Activated naive CD8-positive, alpha-beta T cell (primary cell): ENCODE results near the gene TBCK.

Source experiments
- H3K27ac Mint-ChIP-seq: one replicate; pipeline ENCODE4 v1.8.0; 2021; ENCODE audit warnings: mixed read lengths
- H3K27me3 Mint-ChIP-seq: one replicate; pipeline ENCODE4 v1.8.0; 2021; ENCODE audit warnings: mixed read lengths
- H3K36me3 Mint-ChIP-seq: one replicate; pipeline ENCODE4 v1.8.0; 2021; ENCODE audit warnings: mixed read lengths
- H3K4me1 Mint-ChIP-seq: one replicate; pipeline ENCODE4 v1.8.0; 2021; ENCODE audit warnings: low read depth, mixed read lengths
- H3K4me3 Mint-ChIP-seq: one replicate; pipeline ENCODE4 v1.8.0; 2021; ENCODE audit warnings: mild to moderate bottlenecking, mixed read lengths
- H3K9me3 Mint-ChIP-seq: one replicate; pipeline ENCODE4 v1.8.0; 2021; ENCODE audit warnings: low read depth, mixed read lengths

Gene TBCK

DNA sequence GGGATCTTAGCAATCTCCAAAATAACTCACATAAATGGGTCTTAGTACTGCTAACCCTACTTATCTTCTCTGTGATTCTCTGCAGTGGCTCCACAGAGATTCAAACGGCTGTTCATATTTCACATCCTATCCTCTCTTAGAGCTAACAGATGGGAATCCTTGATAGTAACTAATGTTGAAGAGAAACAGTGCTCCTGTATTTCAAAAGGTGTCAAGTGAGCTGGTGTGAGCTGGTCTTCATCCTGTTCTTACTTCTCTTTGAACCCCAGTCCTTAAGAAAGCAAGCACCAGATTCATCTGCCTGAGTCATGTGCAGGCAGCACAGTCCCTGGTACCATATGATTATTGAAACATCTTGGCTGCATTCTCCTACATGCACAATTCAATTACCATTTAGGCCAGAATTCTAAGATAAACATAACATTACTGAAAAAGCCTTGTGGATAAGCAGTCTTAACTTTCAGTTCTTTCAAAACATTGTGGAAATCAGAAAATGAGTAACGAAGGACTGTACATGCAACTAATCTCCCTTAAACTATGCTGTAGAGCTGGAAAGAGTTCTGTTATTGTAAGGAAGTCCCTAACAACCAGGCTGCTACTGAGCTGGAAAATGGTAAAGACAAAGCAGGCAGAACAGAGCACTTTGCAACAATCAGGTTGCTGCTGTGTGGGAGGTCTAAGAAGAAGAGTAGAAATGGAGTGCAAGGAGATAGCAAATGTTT is 267.6 kb downstream of the TBCK start:
- Mint-ChIP-seq H3K36me3 (peaks cover 22% of the 10 kb centered on the region), H3K27ac (no peak overlapping the region), H3K4me1 (no peaks in the 10 kb centered on the region), H3K9me3 (no peaks in the 10 kb centered on the region), H3K4me3 (no peak overlapping the region), H3K27me3 (no peaks in the 10 kb centered on the region)

DNA sequence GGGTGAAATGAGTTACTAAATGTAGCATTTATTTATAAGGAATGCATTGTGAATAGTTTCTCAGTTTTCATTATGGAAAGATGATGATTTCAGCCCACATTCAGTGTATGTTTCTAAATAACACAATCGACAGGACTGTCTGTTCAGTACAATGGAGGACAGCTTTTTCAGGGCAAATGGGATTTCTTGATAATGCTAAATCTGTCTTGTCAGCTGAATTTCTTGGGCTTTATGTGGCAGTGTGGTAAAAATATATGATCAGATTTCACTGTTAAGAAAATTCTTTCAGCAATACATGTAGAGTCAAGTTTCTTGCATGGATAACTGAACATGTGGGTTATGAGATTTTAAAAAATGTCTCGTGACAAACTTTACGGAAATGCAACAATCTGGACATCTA is 269.9 kb downstream of the TBCK start:
- H3K4me1 Mint-ChIP-seq, result no peaks in the 10 kb centered on the region
- H3K36me3 Mint-ChIP-seq, result peaks cover 22% of the 10 kb centered on the region
- H3K9me3 Mint-ChIP-seq, result no peaks in the 10 kb centered on the region
- H3K27me3 Mint-ChIP-seq, result no peaks in the 10 kb centered on the region
- no peak overlapping the region for H3K27ac Mint-ChIP-seq
- H3K4me3 Mint-ChIP-seq, result no peak overlapping the region

DNA sequence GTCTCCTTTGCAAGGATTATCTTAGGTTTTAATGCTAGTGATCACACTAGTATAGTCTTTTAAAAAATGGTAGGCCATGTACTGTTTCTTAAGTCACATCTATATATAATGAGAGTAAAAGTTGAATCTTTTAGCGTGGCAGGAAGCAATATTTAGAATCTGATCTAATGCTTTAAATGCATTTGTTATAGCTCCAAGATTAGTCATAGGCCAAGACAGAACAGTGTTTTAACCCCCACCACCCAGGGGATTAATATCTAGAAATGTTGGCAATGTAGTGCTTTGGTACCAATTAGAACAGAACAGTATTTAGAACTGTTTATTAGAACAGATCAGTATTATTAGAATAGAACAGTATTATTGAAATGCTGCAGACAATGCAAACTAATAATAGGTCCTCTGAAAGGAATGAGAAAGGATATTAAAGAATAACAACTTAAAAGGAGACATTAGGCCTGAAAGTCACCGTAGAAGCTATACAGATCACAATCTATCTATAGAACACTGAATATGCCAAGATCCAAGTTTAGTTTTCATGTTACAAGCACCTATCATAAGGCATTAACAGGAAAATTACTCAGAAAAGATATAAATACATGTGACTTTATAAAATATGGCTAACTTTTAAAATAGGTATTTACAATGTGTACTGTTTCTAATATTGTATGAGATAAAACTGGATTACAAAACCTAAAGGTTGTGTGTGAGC is 274.6 kb downstream of the TBCK start:
- no peaks in the 10 kb centered on the region for H3K27me3 Mint-ChIP-seq
- no peaks in the 10 kb centered on the region for H3K4me1 Mint-ChIP-seq
- H3K36me3 Mint-ChIP-seq, result peaks cover 9% of the 10 kb centered on the region
- no peak overlapping the region for H3K4me3 Mint-ChIP-seq
- no peaks in the 10 kb centered on the region for H3K9me3 Mint-ChIP-seq
- no peak overlapping the region for H3K27ac Mint-ChIP-seq

DNA sequence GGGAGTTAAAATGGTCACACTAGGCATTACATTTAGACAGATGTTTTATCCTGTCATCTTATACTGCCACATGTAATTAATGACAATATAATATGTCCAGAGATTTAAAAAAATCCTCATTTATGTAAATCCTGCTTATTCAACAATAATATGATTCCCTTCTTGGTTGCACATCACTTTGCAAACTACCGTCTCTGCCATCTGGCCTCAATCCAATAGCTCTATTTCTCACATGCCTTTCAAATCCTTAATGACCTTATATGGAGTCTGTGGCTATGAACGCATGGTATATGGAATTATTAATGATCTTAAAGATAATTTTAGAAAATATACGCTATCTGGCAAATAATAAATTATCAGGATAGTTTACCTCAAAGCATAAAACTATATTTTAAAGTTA is 276.2 kb downstream of the TBCK start:
- no peaks in the 10 kb centered on the region for H3K9me3 Mint-ChIP-seq
- H3K27me3 Mint-ChIP-seq, result no peaks in the 10 kb centered on the region
- no peak overlapping the region for H3K27ac Mint-ChIP-seq
- H3K36me3 Mint-ChIP-seq, result peaks cover 2% of the 10 kb centered on the region
- H3K4me1 Mint-ChIP-seq, result no peaks in the 10 kb centered on the region
- H3K4me3 Mint-ChIP-seq, result no peak overlapping the region

DNA sequence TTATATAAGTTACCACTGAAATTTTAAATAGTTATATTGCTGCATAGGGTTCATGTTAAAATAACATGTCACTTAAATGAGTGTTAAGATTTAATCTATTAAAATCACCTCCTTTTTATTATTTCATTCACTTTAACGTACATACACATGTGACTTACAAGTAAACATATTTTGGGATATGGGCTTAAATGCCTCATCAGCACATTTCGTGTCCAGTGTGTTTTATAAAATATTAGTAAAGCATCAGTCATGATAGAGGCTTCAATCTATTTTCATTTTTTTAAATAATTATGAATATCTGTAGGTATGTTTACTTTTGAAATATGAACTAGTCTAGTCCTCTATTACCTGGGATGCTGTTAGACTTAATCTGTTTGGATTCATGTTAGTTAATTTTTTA is 277.1 kb downstream of the TBCK start:
- no peak overlapping the region for H3K27ac Mint-ChIP-seq
- no peaks in the 10 kb centered on the region for H3K36me3 Mint-ChIP-seq
- H3K27me3 Mint-ChIP-seq, result no peaks in the 10 kb centered on the region
- no peaks in the 10 kb centered on the region for H3K4me1 Mint-ChIP-seq
- H3K4me3 Mint-ChIP-seq, result no peak overlapping the region
- H3K9me3 Mint-ChIP-seq, result no peaks in the 10 kb centered on the region

DNA sequence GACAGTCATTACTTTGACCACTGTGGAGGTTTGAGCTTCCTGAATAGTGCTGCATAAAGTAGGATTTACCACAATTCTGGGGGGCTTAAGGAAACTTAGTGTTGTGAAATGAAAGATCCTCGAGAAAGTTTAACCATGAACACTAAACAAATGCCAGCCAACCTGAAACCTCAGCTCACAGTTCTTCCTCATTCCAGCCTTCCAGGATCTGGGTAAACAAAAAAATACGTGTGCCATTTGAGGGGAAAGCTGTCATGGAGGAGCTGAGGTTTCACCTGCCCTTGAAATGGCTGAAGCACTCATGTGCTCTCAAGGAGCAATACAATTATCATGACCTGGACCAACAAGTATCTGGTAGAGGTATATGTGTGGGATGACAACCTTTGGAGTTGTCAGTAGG is 278.0 kb downstream of the TBCK start:
- Mint-ChIP-seq H3K4me3 (no peak overlapping the region), H3K36me3 (no peaks in the 10 kb centered on the region), H3K4me1 (no peaks in the 10 kb centered on the region), H3K27ac (no peak overlapping the region), H3K9me3 (no peaks in the 10 kb centered on the region), H3K27me3 (no peaks in the 10 kb centered on the region)

DNA sequence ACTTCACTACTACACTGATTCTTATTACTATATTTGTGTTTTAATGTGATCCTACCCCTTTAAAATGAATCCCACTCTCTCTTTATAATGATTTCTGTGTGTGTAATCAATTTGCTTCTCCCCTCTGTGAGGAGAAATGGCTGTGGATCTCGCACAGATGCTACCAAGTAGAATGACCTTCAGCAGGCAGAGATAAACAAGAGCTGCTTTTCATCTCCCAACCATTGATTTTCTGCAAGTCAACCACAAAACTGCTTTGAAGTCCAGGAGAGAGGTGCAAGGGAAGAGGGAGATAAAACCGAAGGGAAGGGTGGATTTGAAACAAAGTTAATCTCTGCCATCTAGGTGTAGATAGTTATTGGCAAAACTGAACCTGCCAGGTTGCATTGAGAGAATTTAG is 279.2 kb downstream of the TBCK start:
- Mint-ChIP-seq H3K4me3 (no peak overlapping the region), H3K27ac (no peak overlapping the region), H3K9me3 (peaks cover 5% of the 10 kb centered on the region), H3K4me1 (no peaks in the 10 kb centered on the region), H3K36me3 (peaks cover 5% of the 10 kb centered on the region), H3K27me3 (no peaks in the 10 kb centered on the region)

DNA sequence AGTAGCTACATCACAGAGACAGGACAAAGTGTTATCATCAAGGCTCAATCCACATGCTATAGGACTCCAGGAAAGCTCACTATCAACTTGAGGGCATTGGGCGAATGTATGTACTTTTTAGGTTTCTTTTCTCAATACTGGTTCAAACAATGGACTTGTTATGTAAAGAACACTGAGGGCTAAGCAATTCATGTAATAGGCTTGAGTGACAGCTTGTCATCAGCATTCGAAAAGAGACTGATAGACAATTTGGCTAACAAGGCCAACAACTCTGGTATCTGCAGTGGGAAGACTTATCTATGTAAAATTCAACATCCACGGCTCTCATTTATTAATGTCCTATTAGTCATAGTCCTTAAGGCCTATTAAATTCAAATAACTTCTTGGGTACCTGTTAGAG is 279.7 kb downstream of the TBCK start:
- Mint-ChIP-seq H3K9me3 (peaks cover 10% of the 10 kb centered on the region), H3K4me3 (no peak overlapping the region), H3K4me1 (no peaks in the 10 kb centered on the region), H3K27ac (no peak overlapping the region), H3K36me3 (peaks cover 7% of the 10 kb centered on the region), H3K27me3 (no peaks in the 10 kb centered on the region)

DNA sequence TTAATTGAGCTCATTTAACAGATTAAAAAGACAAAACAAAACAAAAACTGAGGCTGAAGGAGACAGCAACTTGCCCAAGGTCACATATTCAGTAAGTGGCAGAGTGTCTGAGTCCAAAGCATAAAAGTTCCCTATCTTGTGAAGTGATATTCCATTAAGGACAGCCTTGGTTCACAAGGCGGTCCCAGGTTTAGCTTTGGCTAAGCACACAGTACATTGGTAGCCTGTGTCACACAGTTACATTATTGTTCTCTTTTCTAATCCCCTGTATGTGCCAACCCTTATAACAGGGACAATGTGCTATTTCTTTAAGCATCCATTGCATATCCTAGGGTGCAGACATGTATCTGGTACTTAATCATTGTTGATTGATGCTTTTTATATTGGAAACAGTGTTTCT is 280.8 kb downstream of the TBCK start:
- Mint-ChIP-seq H3K9me3 (peaks cover 20% of the 10 kb centered on the region), H3K4me3 (no peak overlapping the region), H3K4me1 (no peaks in the 10 kb centered on the region), H3K27ac (no peak overlapping the region), H3K36me3 (peaks cover 14% of the 10 kb centered on the region), H3K27me3 (peaks cover 2% of the 10 kb centered on the region)

DNA sequence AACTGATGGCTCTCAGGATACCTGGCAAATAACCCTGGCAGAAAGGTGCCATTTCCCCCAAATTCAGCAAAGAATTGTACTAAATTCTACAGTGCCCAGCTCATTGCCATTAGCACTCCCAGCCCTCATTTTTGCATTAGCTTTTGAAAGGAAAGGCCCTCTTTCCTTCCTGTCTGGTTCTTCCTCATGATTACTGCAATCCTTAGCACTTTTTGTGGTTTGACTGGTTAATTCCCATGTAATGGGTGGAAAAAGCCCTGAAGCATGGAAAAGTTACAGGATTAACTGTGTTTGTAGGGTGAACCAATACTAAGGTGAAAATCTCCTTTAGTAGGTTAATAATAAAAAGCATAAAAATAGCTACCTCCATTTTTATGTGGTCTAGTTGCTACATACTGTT is 281.3 kb downstream of the TBCK start:
- Mint-ChIP-seq H3K9me3 (peaks cover 24% of the 10 kb centered on the region), H3K4me3 (no peak overlapping the region), H3K36me3 (peaks cover 15% of the 10 kb centered on the region), H3K27me3 (peaks cover 3% of the 10 kb centered on the region), H3K4me1 (no peaks in the 10 kb centered on the region), H3K27ac (no peak overlapping the region)

DNA sequence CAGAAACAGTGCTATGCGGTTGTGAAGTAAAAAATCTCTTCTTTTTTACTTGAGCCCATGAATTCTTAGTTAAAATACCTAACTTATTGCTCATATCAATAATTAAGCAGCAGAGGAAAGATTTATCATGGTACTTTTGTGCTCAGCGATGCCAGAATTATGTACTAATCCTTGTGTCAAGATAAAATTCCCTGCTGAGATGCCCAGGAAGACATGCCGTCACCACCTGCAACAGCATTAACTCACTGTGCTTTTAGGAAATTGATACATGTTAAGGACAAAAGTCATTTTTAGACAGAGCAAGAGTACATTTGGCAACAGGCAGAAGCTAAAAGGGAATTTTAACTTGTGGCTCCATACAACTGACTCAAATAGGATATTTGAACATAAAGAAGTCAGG is 281.8 kb downstream of the TBCK start:
- no peak overlapping the region for H3K27ac Mint-ChIP-seq
- H3K4me1 Mint-ChIP-seq, result no peaks in the 10 kb centered on the region
- H3K36me3 Mint-ChIP-seq, result peaks cover 15% of the 10 kb centered on the region
- H3K9me3 Mint-ChIP-seq, result peaks cover 25% of the 10 kb centered on the region
- H3K4me3 Mint-ChIP-seq, result no peak overlapping the region
- H3K27me3 Mint-ChIP-seq, result peaks cover 3% of the 10 kb centered on the region

DNA sequence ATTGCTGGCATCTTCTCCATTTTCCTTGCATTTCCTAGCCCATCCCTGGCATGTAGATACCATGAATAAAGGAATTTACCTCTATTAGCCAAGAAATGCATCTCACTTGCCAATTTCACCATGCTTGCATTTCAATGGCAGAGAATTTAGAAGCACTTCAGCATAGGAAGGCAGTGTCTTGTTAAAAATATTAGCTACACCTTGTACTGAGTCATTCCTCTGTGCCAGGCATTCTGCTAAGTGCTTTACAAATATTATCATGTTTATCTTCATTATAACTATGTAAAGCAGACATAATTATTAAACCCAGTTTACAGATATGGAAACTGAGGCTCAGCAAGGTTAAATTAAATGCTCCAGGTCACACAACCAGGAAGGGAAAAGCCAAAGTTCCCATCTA is 282.5 kb downstream of the TBCK start:
- Mint-ChIP-seq H3K4me3 (no peak overlapping the region), H3K27me3 (peaks cover 3% of the 10 kb centered on the region), H3K4me1 (no peaks in the 10 kb centered on the region), H3K9me3 (peaks cover 25% of the 10 kb centered on the region), H3K27ac (no peak overlapping the region), H3K36me3 (peaks cover 15% of the 10 kb centered on the region)

DNA sequence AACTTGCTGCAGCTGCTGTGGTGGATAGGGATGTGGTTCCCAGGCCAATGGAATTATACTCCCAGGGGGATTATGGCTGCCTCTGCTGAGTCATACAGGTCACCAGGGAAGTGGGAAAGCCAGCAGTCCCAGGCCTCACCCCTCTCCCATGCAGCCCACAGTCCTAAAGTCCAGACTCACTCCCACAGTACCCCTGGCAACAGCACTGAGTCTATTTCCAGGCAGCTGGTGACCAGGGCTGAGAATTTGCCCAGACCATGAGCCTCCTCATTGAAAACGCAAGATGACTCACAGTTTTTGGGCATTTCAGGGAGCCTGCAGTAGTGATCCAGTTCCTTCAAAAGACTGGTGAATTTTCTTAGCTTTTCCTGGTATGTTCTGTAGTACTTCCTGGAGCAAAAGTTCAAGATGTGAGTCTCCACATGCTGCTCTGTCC is 283.1 kb downstream of the TBCK start:
- H3K36me3 Mint-ChIP-seq, result peaks cover 15% of the 10 kb centered on the region
- H3K27ac Mint-ChIP-seq, result no peak overlapping the region
- H3K4me1 Mint-ChIP-seq, result no peaks in the 10 kb centered on the region
- no peak overlapping the region for H3K4me3 Mint-ChIP-seq
- H3K9me3 Mint-ChIP-seq, result peaks cover 25% of the 10 kb centered on the region
- H3K27me3 Mint-ChIP-seq, result peaks cover 3% of the 10 kb centered on the region

DNA sequence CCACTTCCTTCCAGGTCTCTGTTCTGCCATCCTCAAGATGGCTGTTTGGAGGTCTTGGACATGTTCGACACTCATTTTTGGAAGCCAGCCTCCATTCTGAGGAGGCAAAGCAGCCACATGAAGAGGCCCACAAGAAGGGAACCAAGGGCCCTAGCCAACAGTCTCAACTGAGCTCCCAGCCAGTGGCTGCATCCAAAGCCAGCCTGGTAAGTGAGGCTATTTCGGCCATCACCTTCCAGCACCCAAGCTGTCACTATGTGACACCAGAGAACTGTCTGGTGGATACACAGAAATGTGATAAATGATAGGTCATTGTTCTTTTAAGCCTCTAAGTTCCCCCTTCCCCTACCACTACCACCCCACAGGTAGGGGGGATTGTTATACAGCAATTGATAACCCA is 293.6 kb downstream of the TBCK start:
- H3K27me3 Mint-ChIP-seq, result no peaks in the 10 kb centered on the region
- H3K4me3 Mint-ChIP-seq, result no peak overlapping the region
- H3K4me1 Mint-ChIP-seq, result no peaks in the 10 kb centered on the region
- no peaks in the 10 kb centered on the region for H3K36me3 Mint-ChIP-seq
- peaks cover 4% of the 10 kb centered on the region for H3K9me3 Mint-ChIP-seq
- H3K27ac Mint-ChIP-seq, result no peak overlapping the region

DNA sequence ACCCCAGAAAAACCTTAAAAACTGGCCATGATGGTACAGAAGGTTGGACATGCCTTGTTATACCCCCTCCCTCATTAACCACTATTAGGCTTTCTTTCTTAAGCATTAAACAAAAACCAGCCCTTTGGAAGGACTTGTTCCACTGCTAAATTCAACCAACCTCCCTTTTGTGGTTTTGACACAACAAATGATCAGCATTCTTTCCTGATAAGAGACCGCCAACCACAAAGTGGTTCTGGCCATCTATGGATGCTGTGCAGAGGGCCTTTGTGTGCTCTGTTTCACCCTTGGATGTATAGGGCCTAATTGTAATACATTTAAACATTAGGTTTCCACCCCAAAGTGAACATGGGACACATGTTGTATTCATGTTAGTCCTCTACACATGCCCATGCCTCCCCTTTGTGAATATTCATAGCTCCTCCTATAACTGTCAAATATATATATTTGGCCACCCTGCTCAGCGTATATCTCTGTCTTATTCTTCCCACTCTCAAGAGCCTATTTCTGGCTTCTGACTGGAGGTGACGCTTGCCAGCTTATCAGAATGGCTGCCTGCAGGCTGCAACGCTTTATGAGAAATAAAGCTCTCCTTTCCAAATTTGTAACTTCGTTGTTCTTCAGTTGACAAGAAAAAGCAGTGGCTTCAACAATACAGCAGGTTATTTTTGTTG is 294.1 kb downstream of the TBCK start:
- Mint-ChIP-seq H3K27ac (no peak overlapping the region), H3K27me3 (no peaks in the 10 kb centered on the region), H3K36me3 (no peaks in the 10 kb centered on the region), H3K9me3 (no peaks in the 10 kb centered on the region), H3K4me1 (no peaks in the 10 kb centered on the region), H3K4me3 (no peak overlapping the region)
